IPS-15b (cell line): ENCODE data around the gene LXN.

ENCODE experiments used
- H3K27me3 ChIP-seq: one replicate; pipeline ENCODE4 v1.6.1; 2013; ENCODE audit warnings: low read length; ENCODE audit not compliant: control insufficient read depth, insufficient read depth
- H3K36me3 ChIP-seq: one replicate; pipeline ENCODE4 v1.6.1; 2013; ENCODE audit warnings: low read length; ENCODE audit not compliant: control insufficient read depth, insufficient read depth
- H3K4me1 ChIP-seq: one replicate; pipeline ENCODE4 v1.6.1; 2013; ENCODE audit warnings: mild to moderate bottlenecking, low read length; ENCODE audit not compliant: control insufficient read depth, insufficient read depth
- H3K4me3 ChIP-seq: one replicate; pipeline ENCODE4 v1.5.1; 2013; ENCODE audit warnings: low read depth, low read length
- H3K9ac ChIP-seq: one replicate; pipeline ENCODE4 v1.6.1; 2013; ENCODE audit warnings: low read depth, mild to moderate bottlenecking, low read length
- H3K9me3 ChIP-seq: one replicate; pipeline ENCODE4 v1.6.1; 2013; ENCODE audit warnings: mild to moderate bottlenecking, low read length; ENCODE audit not compliant: control insufficient read depth, insufficient read depth

LXN gene

DNA sequence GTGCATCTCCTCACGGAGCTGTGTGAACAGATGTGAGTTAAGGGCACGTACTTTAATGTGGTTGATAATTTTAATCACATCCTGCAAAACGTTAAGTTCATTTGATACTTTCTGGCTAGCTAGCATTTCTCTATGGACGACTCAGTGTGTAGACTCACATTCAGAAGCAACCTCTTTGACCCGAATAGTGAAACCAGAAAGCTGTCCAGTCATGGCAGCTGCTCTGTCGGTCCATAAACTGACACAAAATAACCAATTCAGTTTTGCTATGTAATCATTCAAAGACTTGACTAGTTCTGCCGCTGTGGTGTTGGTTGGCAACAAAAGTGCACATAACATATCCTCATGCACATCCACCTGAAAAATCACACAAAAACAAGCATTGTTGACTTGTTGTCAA is 31.8 kb downstream of the LXN start:
- Histone ChIP-seq H3K4me1 (no peaks in the 10 kb centered on the region), H3K27me3 (no peaks in the 10 kb centered on the region), H3K36me3 (no peaks in the 10 kb centered on the region), H3K4me3 (no peak overlapping the region), H3K9ac (no peak overlapping the region), H3K9me3 (no peaks in the 10 kb centered on the region)

DNA sequence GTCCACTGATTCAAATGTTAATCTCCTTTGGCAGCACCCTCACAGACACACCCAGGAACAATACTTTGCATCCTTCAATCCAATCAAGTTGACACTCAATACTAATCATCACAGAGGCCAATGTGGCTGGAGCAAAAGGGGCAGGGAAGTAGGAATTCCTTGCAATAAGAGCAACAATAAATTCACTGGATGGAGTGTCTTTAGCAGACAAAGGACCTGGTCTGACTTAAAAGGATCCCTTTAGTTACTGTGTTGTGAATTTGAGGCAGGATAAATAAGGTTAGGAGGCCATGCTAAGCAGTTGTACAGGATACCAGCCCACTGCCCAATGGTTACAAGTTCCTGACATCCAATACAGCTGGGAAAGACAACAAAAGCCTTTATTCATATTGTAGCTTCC is 40.5 kb downstream of the LXN start:
- H3K4me3 ChIP-seq: no peak overlapping the region
- H3K9me3 ChIP-seq: no peaks in the 10 kb centered on the region
- no peak overlapping the region for H3K9ac ChIP-seq
- H3K36me3 ChIP-seq: no peaks in the 10 kb centered on the region
- no peaks in the 10 kb centered on the region for H3K27me3 ChIP-seq
- H3K4me1 ChIP-seq: peaks cover 2% of the 10 kb centered on the region

DNA sequence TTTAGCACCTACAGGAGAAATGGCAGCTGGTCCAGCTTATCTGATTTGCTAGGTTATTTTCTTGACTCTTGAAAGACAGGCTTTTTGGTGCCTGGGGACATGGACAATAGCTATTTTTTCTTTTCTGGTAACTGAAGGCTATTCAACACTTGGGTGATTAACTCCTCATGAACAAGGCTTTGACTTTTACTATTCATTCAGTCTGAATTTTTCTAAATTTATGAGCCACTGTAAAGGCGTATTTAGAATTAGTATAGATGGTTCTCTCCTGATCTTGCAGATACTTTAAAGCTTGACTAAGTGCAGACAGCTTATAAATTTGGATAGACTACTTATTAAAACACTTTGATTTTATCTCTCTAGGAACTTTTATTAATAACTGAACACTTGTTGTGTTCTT is 46.6 kb downstream of the LXN start:
- no peaks in the 10 kb centered on the region for H3K4me1 ChIP-seq
- no peaks in the 10 kb centered on the region for H3K9me3 ChIP-seq
- no peak overlapping the region for H3K9ac ChIP-seq
- no peak overlapping the region for H3K4me3 ChIP-seq
- H3K36me3 ChIP-seq: no peaks in the 10 kb centered on the region
- H3K27me3 ChIP-seq: no peaks in the 10 kb centered on the region

DNA sequence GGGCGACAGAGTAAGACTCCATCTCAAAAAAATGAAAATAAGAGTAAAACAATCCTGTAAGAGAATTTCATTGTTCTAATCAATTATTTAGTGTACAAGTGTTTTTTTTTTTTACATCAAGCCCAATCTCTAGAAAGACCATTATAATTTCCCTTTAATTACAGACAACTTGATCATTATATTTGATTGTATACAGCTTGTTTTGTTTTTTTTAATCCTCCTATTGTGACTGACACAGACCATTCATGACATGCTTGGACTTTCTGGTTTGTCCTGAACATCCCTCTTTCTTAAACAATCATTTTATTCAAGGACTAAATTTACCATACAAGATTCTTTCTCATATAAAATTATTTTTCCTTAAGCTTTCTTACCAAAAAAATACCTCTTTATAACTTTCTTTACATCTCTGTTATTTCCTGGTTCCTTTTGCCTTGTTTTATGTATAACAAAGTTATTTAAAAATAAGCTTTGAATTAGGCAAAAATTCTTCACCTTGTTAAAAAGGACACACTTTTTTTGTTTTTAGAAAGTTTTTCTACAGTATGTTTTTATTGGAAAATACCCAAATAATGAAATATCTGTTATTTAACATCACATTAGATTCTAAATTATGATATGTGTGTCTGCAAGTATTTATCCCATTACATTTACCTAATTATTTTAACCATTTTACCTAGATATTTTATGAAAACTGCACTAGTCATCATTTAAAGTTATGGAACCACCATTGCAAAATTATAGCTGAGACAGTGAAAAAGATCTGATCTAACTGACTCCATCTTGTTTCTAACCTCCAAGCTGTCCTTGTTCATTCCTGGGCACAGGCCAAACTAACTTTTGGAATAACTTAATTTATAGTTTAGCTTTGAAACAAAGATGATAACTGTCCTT is 54.2 kb downstream of the LXN start:
- Histone ChIP-seq H3K9me3 (peaks cover 4% of the 10 kb centered on the region), H3K4me1 (no peaks in the 10 kb centered on the region), H3K9ac (no peak overlapping the region), H3K4me3 (no peak overlapping the region), H3K27me3 (no peaks in the 10 kb centered on the region), H3K36me3 (no peaks in the 10 kb centered on the region)
